WTC11 (cell line): ENCODE results near the gene FOLR2. TPM values are rescaled to one million over a fixed set of nuclear protein-coding genes. Genes with fewer than 3 reads are reported as not detected.

ENCODE experiments used
- ATAC-seq: fragments of 200-7000 bp; cut with Tn5 transposase; 2 replicates; pipeline ENCODE4 v1.10.0; 2021; ENCODE audit warnings: mild to moderate bottlenecking, moderate library complexity
- CTCF ChIA-PET: fragments of 300-600 bp; sonication (Branson Sonifier 250); formaldehyde crosslinking; loops from one replicate; lab custom pipeline; 2021; ENCODE audit warnings: antibody characterized with exemption; lab: Charles Lee
- POLR2A ChIA-PET: fragments of 350-600 bp; sonication (Branson Sonifier 250); formaldehyde crosslinking; loops from one replicate; lab custom pipeline; 2021; ENCODE audit warnings: antibody characterized with exemption; lab: Charles Lee
- DNase-seq: peaks from one replicate; pipeline ENCODE4 v3.0.0; 2021; ENCODE audit warnings: low spot score
- H3K27ac Mint-ChIP-seq: 2 replicates; pipeline ENCODE4 v1.8.0; 2021; ENCODE audit warnings: mixed read lengths
- H3K27me3 Mint-ChIP-seq: 2 replicates; pipeline ENCODE4 v1.8.0; 2021; ENCODE audit warnings: low read depth, mild to moderate bottlenecking, moderate library complexity, mixed read lengths
- H3K36me3 Mint-ChIP-seq: 2 replicates; pipeline ENCODE4 v1.8.0; 2021; ENCODE audit warnings: mixed read lengths
- H3K4me1 Mint-ChIP-seq: 2 replicates; pipeline ENCODE4 v1.8.0; 2022; ENCODE audit warnings: mixed read lengths
- H3K4me3 Mint-ChIP-seq: 2 replicates; pipeline ENCODE4 v1.8.0; 2021; ENCODE audit warnings: mild to moderate bottlenecking, moderate library complexity, mixed read lengths
- H3K9me3 Mint-ChIP-seq: 2 replicates; pipeline ENCODE4 v1.8.0; 2021; ENCODE audit warnings: mixed read lengths
- ATF3 ChIP-seq: sonication (generic); formaldehyde crosslinking; conservative IDR thresholded peaks from 2 replicates; pipeline ENCODE4 v1.8.1; 2022; ENCODE audit warnings: mild to moderate bottlenecking, missing genetic modification reagents
- CBFB ChIP-seq: sonication (generic); formaldehyde crosslinking; IDR thresholded peaks from 2 replicates; pipeline ENCODE4 v1.8.1; 2022; ENCODE audit warnings: mild to moderate bottlenecking, low read depth, missing genetic modification reagents
- CREM ChIP-seq: sonication (generic); formaldehyde crosslinking; IDR thresholded peaks from 2 replicates; pipeline ENCODE4 v1.8.1; 2022; ENCODE audit warnings: mild to moderate bottlenecking, missing genetic modification reagents, moderate library complexity
- E2F4 ChIP-seq: sonication (generic); formaldehyde crosslinking; IDR thresholded peaks from 2 replicates; pipeline ENCODE4 v1.8.1; 2022; ENCODE audit warnings: low read depth, mild to moderate bottlenecking, moderate library complexity, missing genetic modification reagents, borderline replicate concordance
- PRDM15 ChIP-seq: sonication (generic); formaldehyde crosslinking; IDR thresholded peaks from 2 replicates; pipeline ENCODE4 v1.8.0; 2022; ENCODE audit warnings: missing genetic modification reagents
- RELA ChIP-seq: sonication (generic); formaldehyde crosslinking; IDR thresholded peaks from 2 replicates; pipeline ENCODE4 v1.8.1; 2022; ENCODE audit warnings: missing genetic modification reagents, mild to moderate bottlenecking, borderline replicate concordance
- SP1 ChIP-seq: sonication (generic); formaldehyde crosslinking; conservative IDR thresholded peaks from 2 replicates; pipeline ENCODE4 v1.8.1; 2022; ENCODE audit warnings: missing genetic modification reagents
- USF2 ChIP-seq: sonication (generic); formaldehyde crosslinking; IDR thresholded peaks from 2 replicates; pipeline ENCODE4 v1.8.1; 2023; ENCODE audit warnings: mild to moderate bottlenecking, missing genetic modification reagents, moderate library complexity
- ZBTB43 ChIP-seq: sonication (generic); formaldehyde crosslinking; IDR thresholded peaks from 2 replicates; pipeline ENCODE4 v1.8.1; 2023; ENCODE audit warnings: mild to moderate bottlenecking, missing genetic modification reagents
- ZNF281 ChIP-seq: sonication (generic); formaldehyde crosslinking; IDR thresholded peaks from 2 replicates; pipeline ENCODE4 v1.8.0; 2023; ENCODE audit warnings: mild to moderate bottlenecking, missing genetic modification reagents
- ZNF396 ChIP-seq: fragments of 250-450 bp; sonication (Bioruptor Pico); IDR thresholded peaks from 2 replicates; pipeline ENCODE4 v1.8.0; 2021; ENCODE audit warnings: mild to moderate bottlenecking, moderate library complexity, borderline replicate concordance
- ZNF416 ChIP-seq: fragments of 250-450 bp; sonication (Bioruptor Pico); IDR thresholded peaks from 2 replicates; pipeline ENCODE4 v1.9.0; 2021; ENCODE audit warnings: mild to moderate bottlenecking, inconsistent platforms
- ZSCAN18 ChIP-seq: fragments of 250-450 bp; sonication (Bioruptor Pico); IDR thresholded peaks from 2 replicates; pipeline ENCODE4 v2.1.2; 2022; ENCODE audit warnings: mild to moderate bottlenecking, moderate library complexity
- total RNA-seq: library from RNA; stranded (reverse); gene quantifications from 3 replicates; pipeline ENCODE4 v1.2.3, GENCODE V29; 2021

FOLR2 gene
- total RNA-seq, 1 experiment from 2014 or later, result not detected

GRCh38 chr11:72247584-72247983, 31.0 kb downstream of the FOLR2 start:
- CTCF ChIA-PET, result interaction anchor here (0.5 to 7.5 kb wide), 5 partner anchors 9 to 223 kb away, joined by 3 to 89 read pairs (median 6); partner anchors contain the start of gene CLPB
- Mint-ChIP-seq H3K9me3 (no peaks in the 10 kb centered on the region), H3K4me1 (peaks cover 19% of the 10 kb centered on the region), H3K27me3 (peaks cover 36% of the 10 kb centered on the region), H3K36me3 (no peaks in the 10 kb centered on the region), H3K27ac (no peak overlapping the region), H3K4me3 (no peak overlapping the region)
- no peak for TF ChIP-seq ATF3 (CRISPR knock-in tag)
- no peak for TF ChIP-seq PRDM15 (CRISPR knock-in tag)
- TF ChIP-seq E2F4 (CRISPR knock-in tag), result no peak
- TF ChIP-seq USF2 (CRISPR knock-in tag), result no peak
- no peak for TF ChIP-seq ZSCAN18 (CRISPR knock-in tag)
- no peak for TF ChIP-seq CREM (CRISPR knock-in tag)
- no peak for TF ChIP-seq ZNF281 (CRISPR knock-in tag)
- no peak for TF ChIP-seq SP1
- no peak for TF ChIP-seq CBFB (CRISPR knock-in tag)
- TF ChIP-seq ZNF416 (CRISPR knock-in tag), result no peak
- TF ChIP-seq RELA (CRISPR knock-in tag), result no peak
- no peak for TF ChIP-seq ZBTB43 (CRISPR knock-in tag)
- no peak for TF ChIP-seq ZNF396 (CRISPR knock-in tag)
- ATAC-seq (no peak), DNase-seq (no peak)
- POLR2A ChIA-PET, result interaction anchor here (0.7 kb wide), 1 partner anchor 18 kb away, joined by 3 read pairs; no protein-coding TSS in a partner anchor
